T-helper 1 cell treated with Interleukin-12 subunit alpha and Interleukin-12 subunit beta and Interleukin-4 antibody, amounts not matched to agents 30 μg/mL and 1 μg/mL, for 36 hours (primary cell): Measurements from ENCODE around the gene DTYMK.

Experiments
- H3K27ac Mint-ChIP-seq: one replicate; pipeline ENCODE4 v1.8.0; 2021; ENCODE audit warnings: mild to moderate bottlenecking, mixed read lengths
- H3K27me3 Mint-ChIP-seq: one replicate; pipeline ENCODE4 v1.8.0; 2021; ENCODE audit warnings: low read depth, mixed read lengths
- H3K36me3 Mint-ChIP-seq: one replicate; pipeline ENCODE4 v1.8.0; 2021; ENCODE audit warnings: low read depth, mixed read lengths
- H3K4me1 Mint-ChIP-seq: one replicate; pipeline ENCODE4 v1.8.0; 2021; ENCODE audit warnings: low read depth, mixed read lengths
- H3K4me3 Mint-ChIP-seq: one replicate; pipeline ENCODE4 v1.8.0; 2021; ENCODE audit warnings: mild to moderate bottlenecking, moderate library complexity, mixed read lengths
- H3K9me3 Mint-ChIP-seq: one replicate; pipeline ENCODE4 v1.8.0; 2021; ENCODE audit warnings: mixed read lengths

The DTYMK gene

DNA sequence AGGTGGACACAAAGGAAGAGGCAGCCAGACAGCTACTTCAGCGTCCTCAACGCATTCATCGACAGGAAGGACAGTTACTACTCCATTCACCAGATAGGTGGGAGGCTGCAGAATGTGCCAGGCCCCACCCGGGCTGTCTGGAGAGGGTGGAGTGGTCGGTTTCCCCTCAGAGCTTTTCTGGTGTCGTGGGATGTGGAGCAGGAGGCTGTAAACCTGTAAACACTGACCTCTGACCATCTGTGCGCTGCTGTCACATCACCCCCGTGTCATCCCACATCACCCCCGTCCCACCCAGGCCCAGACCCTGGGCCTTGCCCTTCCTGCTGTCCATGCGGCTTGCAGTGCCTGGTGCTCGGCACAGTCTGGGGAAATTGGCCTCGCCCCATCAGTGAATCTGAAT, 32.1 kb downstream of the DTYMK start:
- Mint-ChIP-seq H3K9me3 (no peaks in the 10 kb centered on the region), H3K27ac (no peak overlapping the region), H3K27me3 (no peaks in the 10 kb centered on the region), H3K36me3 (peaks cover 24% of the 10 kb centered on the region), H3K4me1 (no peaks in the 10 kb centered on the region), H3K4me3 (no peak overlapping the region)

DNA sequence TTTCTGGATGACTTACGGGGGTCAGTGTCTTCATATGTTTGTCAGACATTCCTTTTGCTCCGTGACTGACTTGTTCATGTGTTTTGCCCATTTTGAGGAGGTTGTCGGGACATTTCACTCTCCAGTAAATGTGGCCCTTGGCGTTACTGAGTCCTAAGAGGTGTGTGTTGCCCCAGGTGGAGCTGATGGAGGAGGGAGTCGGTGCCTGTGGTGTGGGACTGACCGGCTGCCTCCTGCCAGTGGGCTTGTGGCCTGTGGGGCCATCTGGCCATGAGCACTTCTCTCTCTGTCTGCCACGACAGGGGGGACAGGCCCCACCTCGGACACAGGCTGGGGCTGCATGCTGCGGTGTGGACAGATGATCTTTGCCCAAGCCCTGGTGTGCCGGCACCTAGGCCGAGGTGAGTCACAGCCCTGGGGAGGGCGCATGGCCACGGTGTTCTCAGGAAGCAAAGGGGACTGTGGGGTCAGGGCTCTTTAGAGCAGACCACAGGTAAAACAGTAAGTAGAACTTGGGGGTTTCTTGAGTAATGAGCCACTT, 33.3 kb downstream of the DTYMK start:
- Mint-ChIP-seq H3K4me3 (no peak overlapping the region), H3K27me3 (no peaks in the 10 kb centered on the region), H3K36me3 (peaks cover 21% of the 10 kb centered on the region), H3K9me3 (no peaks in the 10 kb centered on the region), H3K4me1 (peaks cover 2% of the 10 kb centered on the region), H3K27ac (no peak overlapping the region)

DNA sequence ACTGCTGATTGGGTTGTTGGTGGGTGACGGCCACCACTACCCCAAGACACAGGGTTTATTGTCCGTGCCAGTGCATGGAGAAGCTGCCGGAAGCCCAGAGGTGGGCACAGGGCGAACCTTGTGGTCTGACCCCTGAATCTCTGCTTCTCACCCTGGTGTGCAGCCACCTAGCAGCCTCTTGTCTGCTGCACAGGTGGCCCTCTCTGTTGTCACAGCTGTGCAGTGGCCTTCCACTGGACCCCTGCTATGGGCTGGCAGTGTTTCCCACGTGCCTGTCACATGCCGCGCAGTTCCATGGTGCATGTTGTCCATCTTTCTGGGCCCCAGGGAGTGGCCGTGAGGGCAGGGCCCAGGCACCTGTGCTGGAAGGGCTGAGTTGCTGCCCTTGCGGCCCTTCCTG, 33.9 kb downstream of the DTYMK start:
- H3K4me3 Mint-ChIP-seq: no peak overlapping the region
- H3K36me3 Mint-ChIP-seq: peaks cover 20% of the 10 kb centered on the region
- no peaks in the 10 kb centered on the region for H3K27me3 Mint-ChIP-seq
- no peaks in the 10 kb centered on the region for H3K9me3 Mint-ChIP-seq
- no peak overlapping the region for H3K27ac Mint-ChIP-seq
- peaks cover 2% of the 10 kb centered on the region for H3K4me1 Mint-ChIP-seq

DNA sequence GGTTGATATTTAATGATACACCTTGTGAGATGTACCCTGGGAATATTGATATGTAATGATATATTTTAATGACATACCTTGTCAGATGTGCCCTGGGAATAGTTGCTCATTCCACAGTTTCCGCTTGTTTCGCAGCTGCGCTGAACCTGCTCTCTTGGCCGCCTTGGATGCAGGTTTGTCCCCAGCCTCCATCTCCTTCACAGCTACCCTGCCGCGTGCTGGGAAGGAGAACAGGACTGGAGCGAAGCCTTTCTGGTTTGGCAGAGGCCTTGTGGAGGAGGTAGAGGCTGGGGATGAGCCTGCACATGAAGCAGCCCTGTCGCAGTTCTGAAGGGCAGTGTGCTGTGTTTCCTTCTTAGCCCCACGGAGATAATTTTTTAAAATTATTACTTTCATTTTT, 34.5 kb downstream of the DTYMK start:
- H3K4me1 Mint-ChIP-seq: peaks cover 2% of the 10 kb centered on the region
- no peak overlapping the region for H3K27ac Mint-ChIP-seq
- H3K27me3 Mint-ChIP-seq: no peaks in the 10 kb centered on the region
- H3K9me3 Mint-ChIP-seq: no peaks in the 10 kb centered on the region
- H3K4me3 Mint-ChIP-seq: no peak overlapping the region
- H3K36me3 Mint-ChIP-seq: peaks cover 17% of the 10 kb centered on the region

DNA sequence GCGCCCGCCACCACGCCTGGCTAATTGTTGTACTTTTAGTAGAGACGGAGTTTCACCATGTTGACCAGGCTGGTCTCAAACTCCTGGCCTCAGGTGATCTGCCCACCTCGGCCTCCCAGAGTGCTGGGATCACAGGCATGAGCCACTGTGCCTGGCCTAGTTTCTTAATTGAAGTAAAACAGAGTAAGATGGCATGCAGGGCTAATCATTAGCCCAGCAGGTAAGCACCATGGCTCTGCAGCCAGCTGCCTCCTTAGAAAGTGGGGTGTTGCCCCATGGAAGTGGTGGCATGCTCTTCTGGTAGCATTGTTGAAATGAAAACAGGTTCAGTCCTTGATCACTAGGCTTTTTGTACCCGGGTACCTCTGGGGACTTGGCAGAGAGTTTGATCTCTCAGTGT, 36.7 kb downstream of the DTYMK start:
- Mint-ChIP-seq H3K9me3 (no peaks in the 10 kb centered on the region), H3K4me1 (peaks cover 2% of the 10 kb centered on the region), H3K36me3 (peaks cover 7% of the 10 kb centered on the region), H3K4me3 (no peak overlapping the region), H3K27me3 (no peaks in the 10 kb centered on the region), H3K27ac (no peak overlapping the region)

DNA sequence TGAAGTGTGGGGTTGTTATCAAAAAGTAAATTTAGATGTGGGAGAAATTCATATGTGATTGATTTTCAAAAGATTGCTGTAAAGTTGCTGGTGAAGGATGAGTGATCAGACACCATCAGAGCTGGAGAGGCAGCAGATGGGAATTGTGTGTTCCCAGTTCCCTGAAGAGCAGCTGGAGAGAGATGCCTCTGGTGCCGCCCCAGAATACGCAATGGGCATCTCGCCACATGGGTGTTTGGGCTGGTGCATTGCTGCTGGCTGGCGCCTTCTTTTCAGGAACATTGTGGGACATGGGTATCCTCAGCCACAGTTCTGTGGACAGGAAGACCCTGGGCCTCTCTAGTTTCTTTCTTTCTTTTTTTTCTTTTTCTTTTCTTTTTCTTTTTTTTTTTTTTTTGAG, 37.2 kb downstream of the DTYMK start:
- Mint-ChIP-seq H3K9me3 (no peaks in the 10 kb centered on the region), H3K36me3 (peaks cover 8% of the 10 kb centered on the region), H3K27ac (no peak overlapping the region), H3K27me3 (no peaks in the 10 kb centered on the region), H3K4me1 (peaks cover 2% of the 10 kb centered on the region), H3K4me3 (no peak overlapping the region)

DNA sequence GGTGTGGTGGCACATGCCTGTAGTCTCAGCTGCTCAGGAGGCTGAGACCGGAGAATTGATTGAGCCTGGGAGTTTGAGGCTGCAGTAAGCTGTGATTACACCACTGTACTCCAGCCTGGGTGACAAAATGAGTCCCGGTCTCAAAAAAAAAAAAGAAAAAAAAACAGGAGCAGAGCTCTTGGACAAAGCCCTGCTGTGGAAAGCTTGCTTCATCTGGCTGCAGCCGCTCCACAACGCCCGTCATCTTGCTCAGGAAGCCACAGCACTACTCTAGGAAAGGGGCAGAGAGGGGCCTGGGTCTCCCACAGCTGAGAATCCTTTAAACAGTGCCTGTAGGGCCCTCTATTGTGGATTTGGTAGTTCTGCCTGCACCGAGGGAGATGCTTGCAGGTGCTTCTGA, 38.2 kb downstream of the DTYMK start:
- H3K4me1 Mint-ChIP-seq: peaks cover 2% of the 10 kb centered on the region
- H3K27me3 Mint-ChIP-seq: no peaks in the 10 kb centered on the region
- no peaks in the 10 kb centered on the region for H3K9me3 Mint-ChIP-seq
- peaks cover 8% of the 10 kb centered on the region for H3K36me3 Mint-ChIP-seq
- H3K4me3 Mint-ChIP-seq: no peak overlapping the region
- H3K27ac Mint-ChIP-seq: no peak overlapping the region

DNA sequence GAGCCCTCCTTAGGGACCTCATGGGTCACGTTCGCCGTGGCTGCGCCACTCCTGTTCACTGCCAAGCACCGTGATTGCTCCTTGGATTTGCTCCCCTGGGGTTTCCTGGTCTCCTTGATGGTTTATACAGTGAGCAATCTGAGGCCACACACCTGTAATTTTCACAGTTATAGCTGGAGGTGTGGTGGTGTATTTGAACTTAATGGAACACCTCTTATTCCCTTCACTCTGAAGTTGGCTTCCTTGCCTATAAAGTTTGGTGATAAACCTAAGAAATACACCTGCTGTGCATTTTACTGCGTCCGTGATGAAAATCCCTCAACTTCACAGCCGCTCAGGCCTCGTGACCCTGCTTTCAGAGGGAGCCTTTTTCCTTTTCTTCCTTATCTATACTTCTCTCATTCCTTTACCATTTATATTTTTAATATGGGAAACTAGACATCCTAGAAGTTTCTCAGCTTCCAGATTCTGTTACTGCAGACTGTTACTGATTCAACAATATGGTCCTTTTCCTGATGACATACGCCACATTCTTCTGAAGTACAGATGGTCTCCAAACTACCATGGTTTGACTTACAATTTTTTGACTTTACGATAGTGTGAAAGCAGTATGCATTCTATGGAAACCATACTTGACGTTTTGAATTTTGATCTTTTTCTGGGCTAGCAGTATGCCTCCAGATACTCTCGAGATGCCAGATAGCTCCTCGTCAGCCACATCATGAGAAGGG, 40.5 kb downstream of the DTYMK start:
- no peak overlapping the region for H3K27ac Mint-ChIP-seq
- peaks cover 5% of the 10 kb centered on the region for H3K36me3 Mint-ChIP-seq
- H3K4me1 Mint-ChIP-seq: peaks cover 4% of the 10 kb centered on the region

DNA sequence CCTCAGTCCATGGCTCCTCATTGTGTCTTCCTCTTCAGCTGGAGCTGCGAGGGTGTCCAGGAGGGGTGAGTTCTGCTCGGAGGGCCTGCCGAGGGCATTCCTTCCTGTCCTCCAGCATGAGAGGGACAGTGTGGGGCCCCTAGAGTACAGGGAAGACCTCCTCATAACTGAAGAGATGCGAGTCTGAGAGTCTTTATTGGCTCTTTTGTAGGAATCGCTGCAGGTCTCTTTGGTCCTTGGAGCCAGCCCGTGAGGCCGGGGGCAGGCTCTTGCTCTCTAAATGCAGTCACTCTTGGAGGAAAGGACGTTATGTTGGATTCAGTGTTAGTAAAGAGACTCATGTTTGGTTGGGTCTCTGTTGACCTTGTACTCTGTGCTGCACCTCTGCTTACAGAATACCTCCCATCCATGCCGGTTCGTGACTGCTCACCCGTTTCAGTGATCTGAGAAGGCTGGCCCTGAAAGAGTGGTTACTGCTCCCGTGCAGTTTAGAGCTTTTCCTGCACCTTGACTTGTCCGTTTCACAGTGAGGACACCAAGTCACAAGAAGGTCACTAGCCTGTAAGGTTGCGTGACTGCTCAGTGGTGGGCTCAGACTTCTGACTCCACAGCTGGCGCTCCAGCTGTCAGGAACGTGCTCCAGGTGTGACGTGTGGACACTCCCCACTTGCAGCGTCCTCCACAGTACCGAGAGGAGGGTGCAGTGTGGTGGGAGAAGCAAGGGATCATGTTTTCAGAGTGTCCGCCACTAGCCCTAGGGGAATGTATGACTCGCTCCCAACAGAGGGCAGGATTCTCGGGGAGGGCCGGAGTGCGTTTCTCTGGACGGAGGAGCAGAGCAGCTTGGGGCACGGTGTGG, 41.3 kb downstream of the DTYMK start:
- Mint-ChIP-seq H3K4me1 (peaks cover 12% of the 10 kb centered on the region), H3K27me3 (no peaks in the 10 kb centered on the region), H3K4me3 (no peak overlapping the region), H3K36me3 (peaks cover 5% of the 10 kb centered on the region), H3K27ac (no peak overlapping the region), H3K9me3 (no peaks in the 10 kb centered on the region)

More for the DNA sequence above, 40.5 kb downstream of the DTYMK start:
- Mint-ChIP-seq H3K9me3 (no peaks in the 10 kb centered on the region), H3K4me3 (no peak overlapping the region), H3K27me3 (no peaks in the 10 kb centered on the region)

DNA sequence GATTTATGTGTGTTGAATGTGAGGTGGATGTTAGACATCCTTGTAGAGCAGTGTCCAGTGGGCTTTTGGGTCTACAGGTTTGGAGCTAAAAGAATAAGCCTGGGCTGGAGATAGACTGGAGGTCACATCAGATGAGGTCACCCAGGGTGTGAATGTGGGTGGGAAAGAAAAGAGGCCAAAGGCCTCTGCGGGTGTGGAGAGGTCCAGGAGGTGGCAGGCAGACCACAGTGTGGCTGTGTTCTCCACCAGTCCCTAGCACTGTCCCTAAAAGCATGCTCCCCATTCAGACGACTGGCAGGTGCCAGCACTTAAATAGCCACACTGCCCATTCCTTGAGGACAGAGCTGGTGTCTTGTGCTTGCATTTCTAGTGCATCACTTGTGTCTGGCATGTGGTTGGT, 45.0 kb downstream of the DTYMK start:
- H3K36me3 Mint-ChIP-seq: peaks cover 17% of the 10 kb centered on the region
- H3K4me1 Mint-ChIP-seq: peaks cover 26% of the 10 kb centered on the region
- H3K27me3 Mint-ChIP-seq: no peaks in the 10 kb centered on the region
- H3K4me3 Mint-ChIP-seq: no peak overlapping the region
- H3K9me3 Mint-ChIP-seq: peaks cover 3% of the 10 kb centered on the region
- no peak overlapping the region for H3K27ac Mint-ChIP-seq

DNA sequence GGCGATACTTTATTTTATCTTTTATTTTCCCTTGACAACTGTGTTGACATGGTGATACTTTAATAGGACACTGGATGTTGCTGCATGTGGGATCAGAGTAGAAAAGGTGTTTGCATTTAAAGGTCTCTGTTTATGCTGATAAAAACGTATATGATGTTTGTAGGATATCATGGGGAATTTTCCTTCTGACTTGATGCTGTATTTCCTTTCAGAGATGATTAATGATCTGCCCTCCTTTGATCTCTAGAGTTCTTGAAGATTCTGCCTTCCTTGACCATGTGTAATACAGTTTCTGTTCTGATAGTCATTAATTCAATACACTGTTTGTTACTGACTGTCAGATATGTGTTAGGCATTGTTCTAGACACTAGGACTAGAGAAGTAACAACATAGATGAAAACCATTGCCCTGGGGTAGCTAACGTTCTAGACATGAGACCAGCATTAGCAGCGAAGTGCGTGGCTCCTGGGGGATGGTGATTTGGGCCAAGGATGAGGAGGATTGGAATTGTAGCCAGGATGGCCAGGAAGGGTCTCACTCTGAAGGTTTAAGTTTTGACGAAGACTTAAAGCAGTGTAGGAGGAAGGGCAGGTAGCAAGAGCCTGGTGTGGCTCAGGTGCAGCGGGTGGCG, 46.3 kb downstream of the DTYMK start:
- H3K36me3 Mint-ChIP-seq: peaks cover 16% of the 10 kb centered on the region
- H3K27me3 Mint-ChIP-seq: no peaks in the 10 kb centered on the region
- H3K4me1 Mint-ChIP-seq: peaks cover 31% of the 10 kb centered on the region
- no peak overlapping the region for H3K27ac Mint-ChIP-seq
- no peak overlapping the region for H3K4me3 Mint-ChIP-seq
- peaks cover 3% of the 10 kb centered on the region for H3K9me3 Mint-ChIP-seq

DNA sequence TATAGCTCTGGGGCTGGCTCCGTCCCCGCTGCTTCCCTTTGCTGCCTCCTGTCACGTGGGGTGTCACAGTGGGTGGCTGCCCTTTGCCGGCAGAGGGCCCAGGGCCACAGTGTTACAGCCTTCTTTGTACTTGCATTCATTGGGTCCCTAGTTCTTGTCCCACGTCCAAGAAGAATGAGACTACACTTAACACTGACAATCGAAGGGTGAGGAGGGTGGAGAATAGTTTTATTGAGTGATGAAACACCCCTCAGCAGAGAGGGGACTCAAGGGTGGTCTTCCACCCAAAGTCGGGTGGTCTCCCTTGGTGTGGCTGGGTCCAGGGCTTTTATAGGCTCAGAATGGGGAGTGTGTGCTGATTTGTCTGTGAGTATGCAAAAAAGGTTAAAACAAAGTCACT, 47.2 kb downstream of the DTYMK start:
- no peak overlapping the region for H3K4me3 Mint-ChIP-seq
- no peaks in the 10 kb centered on the region for H3K27me3 Mint-ChIP-seq
- no peak overlapping the region for H3K27ac Mint-ChIP-seq
- H3K9me3 Mint-ChIP-seq: peaks cover 3% of the 10 kb centered on the region
- H3K36me3 Mint-ChIP-seq: peaks cover 14% of the 10 kb centered on the region
- H3K4me1 Mint-ChIP-seq: peaks cover 31% of the 10 kb centered on the region

DNA sequence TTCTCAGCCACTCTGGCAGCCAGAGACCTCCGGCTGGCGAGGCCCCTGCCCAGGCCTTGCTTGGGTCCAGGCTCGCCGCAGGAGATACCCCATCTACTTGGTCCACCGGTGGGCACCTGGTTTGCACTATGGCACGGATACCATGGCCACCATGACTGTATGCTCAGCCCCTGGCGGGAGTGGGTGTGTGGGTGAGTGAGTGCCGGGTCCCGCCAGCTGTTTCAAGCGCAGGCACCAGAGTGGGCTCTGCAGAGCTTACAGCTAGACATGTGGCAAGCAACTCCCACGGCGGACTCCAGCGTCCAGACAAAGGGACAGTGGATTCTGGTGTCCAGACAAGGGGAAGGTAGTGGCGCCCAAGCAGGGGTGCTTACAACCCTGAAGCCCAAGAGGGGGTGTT, 47.7 kb downstream of the DTYMK start:
- Mint-ChIP-seq H3K36me3 (peaks cover 16% of the 10 kb centered on the region), H3K4me3 (peak overlapping the region; percentile 95), H3K27ac (peak overlapping the region; percentile 91), H3K4me1 (peaks cover 31% of the 10 kb centered on the region), H3K27me3 (no peaks in the 10 kb centered on the region), H3K9me3 (peaks cover 3% of the 10 kb centered on the region)

DNA sequence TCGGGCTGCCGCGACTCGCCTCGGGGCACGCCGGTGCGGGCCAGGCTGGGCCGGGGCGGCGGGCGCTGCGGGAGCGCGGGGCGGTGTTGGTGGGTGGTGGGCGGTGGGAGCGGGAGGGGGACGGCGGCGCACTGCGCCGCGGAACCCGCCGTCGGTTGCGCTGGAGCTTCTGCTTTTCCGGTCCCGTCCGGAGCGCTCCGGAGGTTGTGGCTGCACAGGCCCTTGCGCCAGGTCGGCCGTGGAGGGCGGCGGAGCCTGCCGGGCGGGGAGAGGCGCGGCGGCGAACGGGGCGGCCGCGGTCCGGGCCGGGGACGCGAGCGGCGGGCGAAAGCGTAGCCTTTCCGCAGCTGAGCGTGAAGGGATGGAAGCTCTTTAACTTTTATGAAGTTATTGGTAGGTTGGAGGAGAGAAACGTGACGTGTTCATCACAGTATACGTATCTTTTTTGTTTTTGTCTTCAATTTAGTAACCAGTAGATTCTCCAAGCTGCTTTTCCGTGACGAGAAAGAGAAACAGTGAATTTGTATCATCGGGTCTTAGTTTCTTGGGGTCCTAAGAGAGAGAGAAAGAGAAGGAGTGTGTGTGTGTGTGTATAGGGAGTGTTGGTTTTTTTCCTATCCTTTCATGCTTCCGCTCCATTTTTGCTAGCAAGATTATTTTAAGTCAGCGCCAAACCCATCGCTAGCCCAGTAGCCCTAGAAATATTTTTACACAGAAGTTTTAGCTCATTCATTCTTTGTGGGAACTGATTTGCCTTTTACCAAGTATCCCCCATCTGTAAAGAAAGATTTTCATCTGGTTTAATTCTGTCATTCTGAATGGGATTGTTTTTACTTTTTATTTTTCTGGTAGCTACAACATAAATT, 48.6 kb downstream of the DTYMK start:
- no peaks in the 10 kb centered on the region for H3K27me3 Mint-ChIP-seq
- peak overlapping the region; percentile 91 for H3K27ac Mint-ChIP-seq
- peak overlapping the region; percentile 95 for H3K4me3 Mint-ChIP-seq
- peaks cover 3% of the 10 kb centered on the region for H3K9me3 Mint-ChIP-seq
- H3K36me3 Mint-ChIP-seq: peaks cover 16% of the 10 kb centered on the region
- H3K4me1 Mint-ChIP-seq: peaks cover 31% of the 10 kb centered on the region
